SK-N-MC (cell line): ENCODE results near the gene THAP3.
A peak's percentile ranks its signal among the peaks of the same experiment; 100 is the strongest.

Experiments
- DNase-seq: peaks from one replicate; pipeline ENCODE4 v3.0.0-alpha.2; 2011; ENCODE audit warnings: low read depth, low spot score
- H3K27ac ChIP-seq: fragments of 200-600 bp; sonication (generic); 2 replicates; pipeline ENCODE4 v1.5.1; 2016; ENCODE audit warnings: mixed run types
- H3K36me3 ChIP-seq: fragments of 200-600 bp; sonication (generic); 2 replicates; pipeline ENCODE4 v1.6.1; 2017; ENCODE audit warnings: antibody characterized with exemption, low read length, mixed read lengths; ENCODE audit not compliant: insufficient read depth
- H3K4me3 ChIP-seq: fragments of 200-600 bp; sonication (generic); 2 replicates; pipeline ENCODE4 v1.5.1; 2016
- H3K9ac ChIP-seq: fragments of 200-600 bp; sonication (generic); 2 replicates; pipeline ENCODE4 v1.8.0; 2017; ENCODE audit warnings: mixed run types, mixed read lengths; ENCODE audit not compliant: insufficient read length
- H3K9me3 ChIP-seq: fragments of 200-600 bp; sonication (generic); 2 replicates; pipeline ENCODE4 v1.6.1; 2017; ENCODE audit warnings: low read depth, mild to moderate bottlenecking, antibody characterized with exemption, low read length, moderate library complexity, mixed read lengths
- EZH2 ChIP-seq: fragments of 200-600 bp; sonication (generic); IDR thresholded peaks from one replicate; pipeline ENCODE4 v1.6.1; 2017; ENCODE audit warnings: antibody characterized with exemption
- FOXP2 ChIP-seq: optimal IDR thresholded peaks from 2 replicates; pipeline ENCODE3; 2011; ENCODE audit warnings: mild to moderate bottlenecking, moderate library complexity; ENCODE audit not compliant: insufficient read depth; ENCODE audit errors: extremely low read length, control extremely low read depth
- POLR2AphosphoS5 ChIP-seq: IDR thresholded peaks from 2 replicates; pipeline ENCODE4 v1.6.1; 2012; ENCODE audit warnings: mild to moderate bottlenecking, low read depth, low read length, borderline replicate concordance

The THAP3 gene

GRCh38 chr1:6588893-6589520 lies 35.7 kb upstream of the THAP3 start:
- no peak for TF ChIP-seq EZH2
- TF ChIP-seq FOXP2, result no peak
- no peak for TF ChIP-seq POLR2AphosphoS5
- Histone ChIP-seq H3K9me3 (no peaks in the 10 kb centered on the region), H3K9ac (no peak overlapping the region), H3K27ac (peak overlapping the region; percentile 26; the same call in 1 of the 2 replicates), H3K4me3 (no peak overlapping the region), H3K36me3 (peaks cover 11% of the 10 kb centered on the region)
- no peak for DNase-seq

- Histone ChIP-seq H3K4me3 (no peak overlapping the region), H3K9me3 (no peaks in the 10 kb centered on the region), H3K36me3 (peaks cover 20% of the 10 kb centered on the region), H3K27ac (no peak overlapping the region), H3K9ac (no peak overlapping the region)
- no peak for DNase-seq
- TF ChIP-seq POLR2AphosphoS5 (no peak), EZH2 (no peak), FOXP2 (no peak)
Observed at GRCh38 chr1:6590046-6590445, 34.6 kb upstream of the THAP3 start.

GRCh38 chr1:6591222-6591621 lies 33.4 kb upstream of the THAP3 start:
- Histone ChIP-seq H3K36me3 (peaks cover 31% of the 10 kb centered on the region), H3K27ac (no peak overlapping the region), H3K9ac (no peak overlapping the region), H3K9me3 (no peaks in the 10 kb centered on the region), H3K4me3 (no peak overlapping the region)
- TF ChIP-seq EZH2 (no peak), FOXP2 (no peak), POLR2AphosphoS5 (no peak)
- no peak for DNase-seq

GRCh38 chr1:6591644-6592043 lies 33.0 kb upstream of the THAP3 start:
- DNase-seq, result no peak
- H3K9me3 ChIP-seq, result no peaks in the 10 kb centered on the region
- peaks cover 35% of the 10 kb centered on the region for H3K36me3 ChIP-seq
- TF ChIP-seq FOXP2, result no peak
- no peak for TF ChIP-seq POLR2AphosphoS5
- no peak for TF ChIP-seq EZH2
- no peak overlapping the region for H3K9ac ChIP-seq
- no peak overlapping the region for H3K4me3 ChIP-seq
- H3K27ac ChIP-seq, result no peak overlapping the region

GRCh38 chr1:6592441-6592840 lies 32.2 kb upstream of the THAP3 start:
- TF ChIP-seq POLR2AphosphoS5 (no peak), FOXP2 (no peak)
- Histone ChIP-seq H3K9me3 (no peaks in the 10 kb centered on the region), H3K27ac (no peak overlapping the region), H3K36me3 (peaks cover 43% of the 10 kb centered on the region), H3K4me3 (no peak overlapping the region), H3K9ac (no peak overlapping the region)
- DNase-seq, result no peak

GRCh38 chr1:6592865-6593593 lies 31.6 kb upstream of the THAP3 start:
- no peak overlapping the region for H3K27ac ChIP-seq
- no peak for TF ChIP-seq EZH2
- TF ChIP-seq POLR2AphosphoS5, result no peak
- TF ChIP-seq FOXP2, result no peak
- peaks cover 46% of the 10 kb centered on the region for H3K36me3 ChIP-seq
- no peak overlapping the region for H3K9ac ChIP-seq
- no peak overlapping the region for H3K4me3 ChIP-seq
- no peak for DNase-seq
- H3K9me3 ChIP-seq, result no peaks in the 10 kb centered on the region

- DNase-seq, result no peak
- Histone ChIP-seq H3K36me3 (peaks cover 46% of the 10 kb centered on the region), H3K4me3 (no peak overlapping the region), H3K27ac (no peak overlapping the region), H3K9me3 (no peaks in the 10 kb centered on the region), H3K9ac (no peak overlapping the region)
- TF ChIP-seq POLR2AphosphoS5, result no peak
- no peak for TF ChIP-seq EZH2
- TF ChIP-seq FOXP2, result no peak
Observed at GRCh38 chr1:6593810-6594209, 30.9 kb upstream of the THAP3 start.

GRCh38 chr1:6594977-6595740 lies 29.5 kb upstream of the THAP3 start:
- no peak for TF ChIP-seq EZH2
- TF ChIP-seq POLR2AphosphoS5, result no peak
- TF ChIP-seq FOXP2, result no peak

More at GRCh38 chr1:6594977-6595740, 29.5 kb upstream of the THAP3 start:
- Histone ChIP-seq H3K9ac (no peak overlapping the region), H3K9me3 (no peaks in the 10 kb centered on the region), H3K27ac (no peak overlapping the region), H3K4me3 (no peak overlapping the region), H3K36me3 (peaks cover 46% of the 10 kb centered on the region)
- DNase-seq, result no peak
